Fibroblast of pulmonary artery (primary cell): ENCODE results near the gene BACE1-AS.
"Not testable (repeated sequence)": the region's sequence is repeated elsewhere in the genome, so short reads cannot be mapped to it uniquely, and the experiment has no call there.

Experiments used
- DNase-seq: peaks from one replicate; pipeline ENCODE4 v3.0.0-alpha.2; 2010; ENCODE audit warnings: low read depth
- H3K4me3 ChIP-seq: replicated peaks from 2 replicates; pipeline ENCODE4 v1.5.1; 2011; ENCODE audit warnings: low read depth, mild to moderate bottlenecking, control low read depth, low read length, moderate library complexity
- TF ChIP-seq, protein P1 (sequence below): IDR thresholded peaks from 2 replicates; pipeline ENCODE4 v1.5.1; 2011; ENCODE audit warnings: mild to moderate bottlenecking, control low read depth, low read length, inconsistent platforms; ENCODE audit errors: missing control alignments

BACE1-AS gene

GRCh38 chr11:117259417-117259816 is 31.7 kb upstream of the BACE1-AS start:
- peak; percentile 66 for DNase-seq
- TF ChIP-seq, protein P1, sequence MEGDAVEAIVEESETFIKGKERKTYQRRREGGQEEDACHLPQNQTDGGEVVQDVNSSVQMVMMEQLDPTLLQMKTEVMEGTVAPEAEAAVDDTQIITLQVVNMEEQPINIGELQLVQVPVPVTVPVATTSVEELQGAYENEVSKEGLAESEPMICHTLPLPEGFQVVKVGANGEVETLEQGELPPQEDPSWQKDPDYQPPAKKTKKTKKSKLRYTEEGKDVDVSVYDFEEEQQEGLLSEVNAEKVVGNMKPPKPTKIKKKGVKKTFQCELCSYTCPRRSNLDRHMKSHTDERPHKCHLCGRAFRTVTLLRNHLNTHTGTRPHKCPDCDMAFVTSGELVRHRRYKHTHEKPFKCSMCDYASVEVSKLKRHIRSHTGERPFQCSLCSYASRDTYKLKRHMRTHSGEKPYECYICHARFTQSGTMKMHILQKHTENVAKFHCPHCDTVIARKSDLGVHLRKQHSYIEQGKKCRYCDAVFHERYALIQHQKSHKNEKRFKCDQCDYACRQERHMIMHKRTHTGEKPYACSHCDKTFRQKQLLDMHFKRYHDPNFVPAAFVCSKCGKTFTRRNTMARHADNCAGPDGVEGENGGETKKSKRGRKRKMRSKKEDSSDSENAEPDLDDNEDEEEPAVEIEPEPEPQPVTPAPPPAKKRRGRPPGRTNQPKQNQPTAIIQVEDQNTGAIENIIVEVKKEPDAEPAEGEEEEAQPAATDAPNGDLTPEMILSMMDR: no peak
- H3K4me3 ChIP-seq: no peak overlapping the region

- DNase-seq, H3K4me3 ChIP-seq: not testable (repeated sequence)
Observed at GRCh38 chr11:117264624-117265323, 26.4 kb upstream of the BACE1-AS start.

GRCh38 chr11:117265745-117266144 is 25.4 kb upstream of the BACE1-AS start:
- DNase-seq: no peak
- no peak overlapping the region for H3K4me3 ChIP-seq
- TF ChIP-seq, protein P1: no peak

DNA sequence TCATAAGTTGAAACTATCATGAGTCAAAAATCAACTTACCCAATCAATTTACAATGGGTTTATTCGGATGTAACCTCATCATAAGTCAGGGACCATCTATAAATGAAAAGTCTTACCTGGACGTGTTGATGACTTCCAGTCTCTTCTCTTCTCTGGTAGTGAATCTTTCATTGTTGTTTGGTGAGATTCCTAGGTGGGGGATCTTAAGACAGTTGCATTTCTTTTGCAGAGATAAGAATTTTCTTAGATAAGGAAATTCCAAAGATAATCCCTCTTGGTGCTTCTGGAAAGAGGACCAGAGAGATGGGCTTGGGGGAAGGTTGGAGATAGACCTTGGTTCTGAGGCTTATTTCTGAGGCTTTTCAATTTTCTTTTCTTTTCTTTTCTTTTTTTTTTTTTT is 21.3 kb upstream of the BACE1-AS start:
- DNase-seq: no peak
- H3K4me3 ChIP-seq: no peak overlapping the region
- TF ChIP-seq, protein P1: no peak

GRCh38 chr11:117271208-117271607 is 19.9 kb upstream of the BACE1-AS start:
- TF ChIP-seq, protein P1: no peak
- no peak overlapping the region for H3K4me3 ChIP-seq
- DNase-seq: no peak

GRCh38 chr11:117272175-117272574 is 19.0 kb upstream of the BACE1-AS start:
- not testable (repeated sequence) for H3K4me3 ChIP-seq, DNase-seq

DNA sequence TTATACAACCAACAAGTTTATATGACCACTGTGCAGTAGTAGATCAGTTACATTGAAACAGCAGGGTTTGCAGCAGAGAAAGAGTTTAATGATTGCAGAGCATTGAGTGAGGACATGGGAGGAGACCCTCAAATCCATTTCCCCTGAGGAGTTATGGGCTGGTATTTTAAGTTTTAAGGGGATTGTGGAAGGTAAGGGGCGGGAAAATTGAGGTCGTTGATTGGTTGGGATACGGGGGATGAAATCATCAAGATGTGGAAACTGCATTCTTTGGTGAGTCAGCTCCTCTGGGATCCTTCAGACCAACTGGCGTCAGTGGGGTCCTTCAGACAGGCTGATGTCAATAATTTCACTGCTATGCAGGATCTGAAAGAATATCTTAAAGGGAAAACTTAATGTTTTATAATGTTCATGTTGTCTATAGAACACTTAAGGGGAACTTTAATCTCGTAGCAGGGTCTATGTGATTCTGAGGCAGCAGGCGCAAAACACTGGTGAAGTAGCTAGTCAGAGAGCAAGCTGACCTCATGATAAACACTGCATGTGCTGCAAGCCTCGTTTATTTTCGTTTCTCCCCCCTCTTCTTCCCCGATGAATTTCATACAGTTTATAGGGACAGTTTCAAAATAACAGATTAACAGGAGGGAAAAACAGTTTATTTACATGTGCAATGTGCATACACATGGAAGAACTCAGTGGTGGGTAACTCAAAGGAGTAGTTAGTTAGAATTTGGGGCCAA is 17.4 kb upstream of the BACE1-AS start:
- H3K4me3 ChIP-seq: peak overlapping the region; percentile 2
- DNase-seq: peak; percentile 87
- TF ChIP-seq, protein P1: no peak

DNA sequence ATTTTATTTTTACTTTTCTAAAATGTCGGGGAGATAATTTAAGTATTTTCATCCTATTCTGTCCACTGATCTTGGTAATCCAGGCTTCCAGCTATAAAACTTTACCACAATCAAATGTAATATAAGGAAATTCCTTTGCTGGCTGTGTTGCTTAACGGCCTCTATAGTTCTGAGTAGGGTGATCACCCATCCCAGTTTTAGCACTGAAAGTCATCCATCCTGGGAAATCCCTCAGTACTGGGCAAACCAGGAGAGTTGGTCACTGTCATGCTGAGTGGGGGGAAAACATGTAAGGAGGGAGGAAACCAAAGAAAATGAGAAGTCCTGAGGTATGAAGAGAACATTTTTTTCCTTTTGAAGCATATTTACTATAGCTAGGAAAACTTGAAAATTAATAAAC is 12.8 kb upstream of the BACE1-AS start:
- no peak for DNase-seq
- TF ChIP-seq, protein P1: no peak
- no peak overlapping the region for H3K4me3 ChIP-seq
